A673 (cell line): ENCODE measurements around the gene ATXN3.

Experiments
- EZH2 ChIP-seq: fragments of 200-600 bp; sonication (generic); IDR thresholded peaks from 2 replicates; pipeline ENCODE4 v1.6.1; 2017; ENCODE audit warnings: borderline replicate concordance, low read depth, mild to moderate bottlenecking, mixed read lengths, antibody characterized with exemption, low read length; ENCODE audit not compliant: poor library complexity, severe bottlenecking
- TF ChIP-seq, protein P1 (sequence below): fragments of 300-800, 200-600 bp; sonication (generic); conservative IDR thresholded peaks from 2 replicates; pipeline ENCODE4 v1.5.1; 2017; ENCODE audit warnings: low read depth, mild to moderate bottlenecking, antibody characterized with exemption, low read length, moderate library complexity, mixed read lengths

DNA sequence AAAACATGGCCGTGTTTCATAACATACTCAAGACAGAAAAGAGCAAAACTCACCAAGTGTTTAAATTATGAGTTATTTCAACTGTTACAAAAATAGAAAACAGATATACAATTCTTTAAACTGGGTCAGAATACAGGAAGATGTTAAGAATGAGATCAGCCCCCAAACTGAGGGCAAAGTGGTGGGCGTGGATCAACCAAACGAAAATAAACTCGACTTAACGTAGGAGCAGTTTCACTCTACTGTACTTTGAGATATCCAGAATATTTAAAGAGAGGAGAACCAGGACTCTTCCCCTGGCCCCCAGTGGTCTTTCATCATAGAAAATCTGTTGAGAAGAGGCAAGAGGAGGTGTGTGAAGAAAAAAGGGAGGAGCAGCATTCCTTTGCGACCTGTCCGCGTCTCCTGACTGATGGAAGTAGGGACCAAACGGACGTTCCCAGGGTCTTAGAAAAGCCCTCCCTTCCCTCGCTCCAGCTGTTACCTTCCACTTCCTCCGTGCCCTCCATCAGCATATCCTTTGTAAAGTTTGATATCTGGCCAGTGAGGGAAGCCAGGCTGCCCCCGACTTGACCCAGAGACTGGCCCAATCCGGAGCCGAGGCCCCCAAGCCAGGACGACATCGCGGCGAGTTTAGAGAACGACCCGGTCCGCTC lies 67.2 kb downstream of the ATXN3 start:
- TF ChIP-seq, protein P1, sequence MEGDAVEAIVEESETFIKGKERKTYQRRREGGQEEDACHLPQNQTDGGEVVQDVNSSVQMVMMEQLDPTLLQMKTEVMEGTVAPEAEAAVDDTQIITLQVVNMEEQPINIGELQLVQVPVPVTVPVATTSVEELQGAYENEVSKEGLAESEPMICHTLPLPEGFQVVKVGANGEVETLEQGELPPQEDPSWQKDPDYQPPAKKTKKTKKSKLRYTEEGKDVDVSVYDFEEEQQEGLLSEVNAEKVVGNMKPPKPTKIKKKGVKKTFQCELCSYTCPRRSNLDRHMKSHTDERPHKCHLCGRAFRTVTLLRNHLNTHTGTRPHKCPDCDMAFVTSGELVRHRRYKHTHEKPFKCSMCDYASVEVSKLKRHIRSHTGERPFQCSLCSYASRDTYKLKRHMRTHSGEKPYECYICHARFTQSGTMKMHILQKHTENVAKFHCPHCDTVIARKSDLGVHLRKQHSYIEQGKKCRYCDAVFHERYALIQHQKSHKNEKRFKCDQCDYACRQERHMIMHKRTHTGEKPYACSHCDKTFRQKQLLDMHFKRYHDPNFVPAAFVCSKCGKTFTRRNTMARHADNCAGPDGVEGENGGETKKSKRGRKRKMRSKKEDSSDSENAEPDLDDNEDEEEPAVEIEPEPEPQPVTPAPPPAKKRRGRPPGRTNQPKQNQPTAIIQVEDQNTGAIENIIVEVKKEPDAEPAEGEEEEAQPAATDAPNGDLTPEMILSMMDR: no peak
- TF ChIP-seq EZH2: no peak
